Astrocyte (in vitro differentiated cells and primary cell): ENCODE measurements around the gene TBC1D5. TPM values are rescaled to one million over a fixed set of nuclear protein-coding genes. Genes with fewer than 3 reads are reported as not detected.

Source experiments
- DNase-seq: peaks from one replicate; pipeline ENCODE4 v3.0.0-alpha.2; 2010; ENCODE audit warnings: low read depth
- FAIRE-seq: peaks from 2 replicates; lab custom pipeline; 2011; peaks lifted over from hg19 to GRCh38; lab: Jason Lieb, UNC
- H2AFZ ChIP-seq: 2 replicates; pipeline ENCODE4 v1.6.0; 2012; ENCODE audit warnings: low read depth, low read length, inconsistent platforms
- H3K27ac ChIP-seq: 2 replicates; pipeline ENCODE4 v1.5.1; 2011; ENCODE audit warnings: low read depth, low read length, inconsistent platforms
- H3K27me3 ChIP-seq: 2 replicates; pipeline ENCODE4 v1.6.0; 2011; ENCODE audit warnings: low read length, inconsistent platforms; ENCODE audit not compliant: insufficient read depth
- H3K36me3 ChIP-seq: 2 replicates; pipeline ENCODE4 v1.5.1; 2011; ENCODE audit warnings: low read length, inconsistent platforms; ENCODE audit not compliant: insufficient read depth
- H3K4me1 ChIP-seq: 2 replicates; pipeline ENCODE4 v1.5.1; 2011; ENCODE audit warnings: low read length, inconsistent platforms; ENCODE audit not compliant: insufficient read depth
- H3K4me2 ChIP-seq: 2 replicates; pipeline ENCODE4 v1.6.0; 2012; ENCODE audit warnings: low read length, inconsistent platforms
- H3K4me3 ChIP-seq: 2 replicates; pipeline ENCODE4 v1.5.1; 2011; ENCODE audit warnings: low read depth, mild to moderate bottlenecking, low read length, inconsistent platforms; ENCODE audit not compliant: insufficient read depth
- H3K79me2 ChIP-seq: 2 replicates; pipeline ENCODE4 v1.6.0; 2012; ENCODE audit warnings: mild to moderate bottlenecking, low read length, inconsistent platforms; ENCODE audit not compliant: insufficient read depth
- H3K9ac ChIP-seq: 2 replicates; pipeline ENCODE4 v1.6.0; 2012; ENCODE audit warnings: mild to moderate bottlenecking, low read length, inconsistent platforms
- H3K9me3 ChIP-seq: 2 replicates; pipeline ENCODE4 v1.5.1; 2012; ENCODE audit warnings: low read depth, mild to moderate bottlenecking, low read length, inconsistent platforms; ENCODE audit not compliant: insufficient read depth
- H4K20me1 ChIP-seq: 2 replicates; pipeline ENCODE4 v1.6.0; 2012; ENCODE audit warnings: low read length, inconsistent platforms; ENCODE audit not compliant: insufficient read depth
- H3K27ac Mint-ChIP-seq: one replicate; pipeline ENCODE4 v1.8.0; 2021; ENCODE audit warnings: mild to moderate bottlenecking, mixed read lengths; ENCODE audit not compliant: unreplicated experiment
- H3K27me3 Mint-ChIP-seq: one replicate; pipeline ENCODE4 v1.8.0; 2021; ENCODE audit warnings: low read depth, mixed read lengths; ENCODE audit not compliant: unreplicated experiment
- H3K36me3 Mint-ChIP-seq: one replicate; pipeline ENCODE4 v1.8.0; 2021; ENCODE audit warnings: low read depth, mixed read lengths; ENCODE audit not compliant: unreplicated experiment
- H3K4me1 Mint-ChIP-seq: one replicate; pipeline ENCODE4 v1.8.0; 2021; ENCODE audit warnings: low read depth, mixed read lengths; ENCODE audit not compliant: unreplicated experiment
- H3K4me3 Mint-ChIP-seq: one replicate; pipeline ENCODE4 v1.8.0; 2021; ENCODE audit warnings: mild to moderate bottlenecking, moderate library complexity, mixed read lengths; ENCODE audit not compliant: unreplicated experiment
- H3K9me3 Mint-ChIP-seq: one replicate; pipeline ENCODE4 v1.8.0; 2021; ENCODE audit warnings: mild to moderate bottlenecking, mixed read lengths; ENCODE audit not compliant: unreplicated experiment
- EZH2 ChIP-seq: IDR thresholded peaks from 2 replicates; pipeline ENCODE4 v1.6.1; 2012; ENCODE audit warnings: mild to moderate bottlenecking, low read length, inconsistent platforms; ENCODE audit not compliant: insufficient read depth
- total RNA-seq: library from RNA; stranded (reverse); gene quantifications from 2 replicates; pipeline ENCODE4 v1.2.1, GENCODE V29; 2021
- TF ChIP-seq, protein P1 (sequence below): IDR thresholded peaks from 2 replicates; pipeline ENCODE4 v1.5.1; 2011; ENCODE audit warnings: low read depth, mild to moderate bottlenecking, inconsistent platforms, low read length, moderate library complexity; ENCODE audit not compliant: insufficient read depth

Gene TBC1D5
- total RNA-seq, 1 donor from 2014 or later = 23.0 TPM

DNA sequence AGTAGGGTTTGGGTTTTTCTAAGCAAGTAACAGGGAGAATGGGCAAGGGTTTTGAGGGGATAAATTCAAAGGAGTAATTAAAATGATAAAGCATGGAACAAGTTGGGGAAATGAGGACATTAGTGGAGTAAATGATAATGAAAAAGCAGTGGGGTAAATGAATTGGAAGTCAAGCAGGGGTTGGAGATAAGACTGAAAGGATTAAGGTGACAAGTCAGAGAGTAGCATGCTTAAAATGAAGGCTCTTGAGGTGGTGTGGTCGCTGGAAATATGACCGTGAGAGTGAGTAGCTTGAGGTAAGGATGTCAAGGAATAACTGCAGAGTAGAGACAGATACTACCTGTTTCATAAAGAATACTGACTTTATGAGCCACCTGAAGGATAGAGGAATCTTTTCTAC is 408.5 kb downstream of the TBC1D5 start:
- no peaks in the 10 kb centered on the region for H3K4me1 Mint-ChIP-seq

DNA sequence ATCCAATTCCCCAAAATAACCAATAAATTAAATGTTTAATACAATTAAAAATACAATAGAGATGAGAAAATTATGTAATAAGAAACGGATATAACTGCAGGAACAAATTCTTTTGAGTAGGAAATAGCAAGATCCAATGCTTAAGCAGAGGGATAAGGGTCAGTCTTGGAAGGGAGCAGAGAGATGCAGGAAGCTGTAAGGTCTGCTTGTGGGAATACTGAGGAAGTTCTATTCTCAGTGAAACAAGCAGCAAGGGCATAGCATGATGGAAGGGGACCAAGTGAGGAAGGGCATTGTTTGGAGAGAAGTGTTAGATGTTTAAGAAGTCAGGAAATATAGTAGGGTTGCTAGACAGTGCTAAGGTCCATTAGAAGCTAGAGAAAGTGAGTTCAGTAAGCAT is 409.0 kb downstream of the TBC1D5 start:
- H3K4me3 Mint-ChIP-seq = no peak overlapping the region
- TF ChIP-seq, protein P1, sequence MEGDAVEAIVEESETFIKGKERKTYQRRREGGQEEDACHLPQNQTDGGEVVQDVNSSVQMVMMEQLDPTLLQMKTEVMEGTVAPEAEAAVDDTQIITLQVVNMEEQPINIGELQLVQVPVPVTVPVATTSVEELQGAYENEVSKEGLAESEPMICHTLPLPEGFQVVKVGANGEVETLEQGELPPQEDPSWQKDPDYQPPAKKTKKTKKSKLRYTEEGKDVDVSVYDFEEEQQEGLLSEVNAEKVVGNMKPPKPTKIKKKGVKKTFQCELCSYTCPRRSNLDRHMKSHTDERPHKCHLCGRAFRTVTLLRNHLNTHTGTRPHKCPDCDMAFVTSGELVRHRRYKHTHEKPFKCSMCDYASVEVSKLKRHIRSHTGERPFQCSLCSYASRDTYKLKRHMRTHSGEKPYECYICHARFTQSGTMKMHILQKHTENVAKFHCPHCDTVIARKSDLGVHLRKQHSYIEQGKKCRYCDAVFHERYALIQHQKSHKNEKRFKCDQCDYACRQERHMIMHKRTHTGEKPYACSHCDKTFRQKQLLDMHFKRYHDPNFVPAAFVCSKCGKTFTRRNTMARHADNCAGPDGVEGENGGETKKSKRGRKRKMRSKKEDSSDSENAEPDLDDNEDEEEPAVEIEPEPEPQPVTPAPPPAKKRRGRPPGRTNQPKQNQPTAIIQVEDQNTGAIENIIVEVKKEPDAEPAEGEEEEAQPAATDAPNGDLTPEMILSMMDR = no peak
- no peak for TF ChIP-seq EZH2
- no peak overlapping the region for H3K27ac ChIP-seq

More for the DNA sequence above, 408.5 kb downstream of the TBC1D5 start:
- TF ChIP-seq, protein P1 = no peak
- no peak for TF ChIP-seq EZH2
- no peaks in the 10 kb centered on the region for H3K36me3 ChIP-seq
- no peak overlapping the region for H3K4me3 ChIP-seq
- H3K9ac ChIP-seq = no peak overlapping the region
- H3K27me3 ChIP-seq = no peaks in the 10 kb centered on the region
- no peaks in the 10 kb centered on the region for H3K36me3 Mint-ChIP-seq
- H3K4me2 ChIP-seq = no peak overlapping the region
- H2AFZ ChIP-seq = no peak overlapping the region
- H3K27ac ChIP-seq = no peak overlapping the region
- no peak for DNase-seq
- no peaks in the 10 kb centered on the region for H3K79me2 ChIP-seq
- no peak overlapping the region for H3K4me3 Mint-ChIP-seq
- peak; percentile 23 for FAIRE-seq
- no peaks in the 10 kb centered on the region for H3K9me3 Mint-ChIP-seq
- H3K9me3 ChIP-seq = no peaks in the 10 kb centered on the region
- no peaks in the 10 kb centered on the region for H4K20me1 ChIP-seq
- no peaks in the 10 kb centered on the region for H3K27me3 Mint-ChIP-seq
- H3K27ac Mint-ChIP-seq = no peak overlapping the region
- no peaks in the 10 kb centered on the region for H3K4me1 ChIP-seq

DNA sequence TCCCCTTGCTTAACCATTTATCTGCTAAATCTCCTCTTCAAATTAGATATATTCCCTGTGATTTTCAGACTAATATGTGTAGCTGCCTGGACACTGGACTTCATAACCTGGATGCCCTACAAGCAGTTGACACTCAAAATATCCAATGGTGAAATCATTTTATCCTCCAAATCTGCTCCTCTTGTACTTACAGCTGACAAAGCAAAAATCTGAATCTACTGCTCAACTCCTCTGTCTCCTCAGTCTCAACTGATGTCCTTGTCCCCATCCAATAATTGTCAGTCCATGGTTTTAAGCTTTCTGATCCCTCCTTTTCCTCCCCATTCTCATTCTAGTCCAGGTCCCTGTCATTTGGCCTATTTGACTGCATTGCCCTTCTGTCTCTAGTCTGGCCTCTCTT is 411.8 kb downstream of the TBC1D5 start:
- DNase-seq (no peak), FAIRE-seq (no peak)
- no peaks in the 10 kb centered on the region for H3K9me3 Mint-ChIP-seq
- no peak overlapping the region for H3K4me3 ChIP-seq
- no peaks in the 10 kb centered on the region for H3K27me3 Mint-ChIP-seq
- H3K4me1 Mint-ChIP-seq = no peaks in the 10 kb centered on the region
- no peak overlapping the region for H3K27ac ChIP-seq
- no peak overlapping the region for H3K4me3 Mint-ChIP-seq
- H4K20me1 ChIP-seq = no peaks in the 10 kb centered on the region
- H3K27me3 ChIP-seq = no peaks in the 10 kb centered on the region
- no peaks in the 10 kb centered on the region for H3K79me2 ChIP-seq
- H3K36me3 Mint-ChIP-seq = no peaks in the 10 kb centered on the region
- no peak overlapping the region for H3K4me2 ChIP-seq
- H3K36me3 ChIP-seq = no peaks in the 10 kb centered on the region
- no peak overlapping the region for H3K9ac ChIP-seq
- H2AFZ ChIP-seq = no peak overlapping the region
- no peak overlapping the region for H3K27ac Mint-ChIP-seq
- TF ChIP-seq, protein P1 = no peak
- H3K9me3 ChIP-seq = no peaks in the 10 kb centered on the region
- no peaks in the 10 kb centered on the region for H3K4me1 ChIP-seq

More for the DNA sequence above, 409.0 kb downstream of the TBC1D5 start:
- no peak overlapping the region for H3K27ac Mint-ChIP-seq
- no peaks in the 10 kb centered on the region for H3K79me2 ChIP-seq
- H3K4me1 Mint-ChIP-seq = no peaks in the 10 kb centered on the region
- no peak for FAIRE-seq
- H3K4me1 ChIP-seq = no peaks in the 10 kb centered on the region
- no peaks in the 10 kb centered on the region for H3K27me3 Mint-ChIP-seq
- no peaks in the 10 kb centered on the region for H3K36me3 ChIP-seq
- no peak overlapping the region for H3K4me2 ChIP-seq
- H3K9me3 ChIP-seq = no peaks in the 10 kb centered on the region
- H2AFZ ChIP-seq = no peak overlapping the region
- DNase-seq = no peak
- no peaks in the 10 kb centered on the region for H3K27me3 ChIP-seq
- no peaks in the 10 kb centered on the region for H4K20me1 ChIP-seq
- no peaks in the 10 kb centered on the region for H3K36me3 Mint-ChIP-seq
- H3K9me3 Mint-ChIP-seq = no peaks in the 10 kb centered on the region
- H3K4me3 ChIP-seq = no peak overlapping the region
- H3K9ac ChIP-seq = no peak overlapping the region
